OCI-LY3 (cell line): ENCODE measurements around the gene UTP3.

ENCODE experiments used
- CTCF ChIP-seq: fragments of 200-600, 300-600 bp; sonication (generic); IDR thresholded peaks from 2 replicates; pipeline ENCODE4 v1.5.1; 2014; ENCODE audit warnings: antibody characterized with exemption, low read length, low read depth
- EZH2phosphoT487 ChIP-seq: fragments of 200-600 bp; shearing (Covaris generic); IDR thresholded peaks from 2 replicates; pipeline ENCODE4 v1.6.1; 2018; ENCODE audit warnings: antibody characterized with exemption, mixed run types, low read depth

DNA sequence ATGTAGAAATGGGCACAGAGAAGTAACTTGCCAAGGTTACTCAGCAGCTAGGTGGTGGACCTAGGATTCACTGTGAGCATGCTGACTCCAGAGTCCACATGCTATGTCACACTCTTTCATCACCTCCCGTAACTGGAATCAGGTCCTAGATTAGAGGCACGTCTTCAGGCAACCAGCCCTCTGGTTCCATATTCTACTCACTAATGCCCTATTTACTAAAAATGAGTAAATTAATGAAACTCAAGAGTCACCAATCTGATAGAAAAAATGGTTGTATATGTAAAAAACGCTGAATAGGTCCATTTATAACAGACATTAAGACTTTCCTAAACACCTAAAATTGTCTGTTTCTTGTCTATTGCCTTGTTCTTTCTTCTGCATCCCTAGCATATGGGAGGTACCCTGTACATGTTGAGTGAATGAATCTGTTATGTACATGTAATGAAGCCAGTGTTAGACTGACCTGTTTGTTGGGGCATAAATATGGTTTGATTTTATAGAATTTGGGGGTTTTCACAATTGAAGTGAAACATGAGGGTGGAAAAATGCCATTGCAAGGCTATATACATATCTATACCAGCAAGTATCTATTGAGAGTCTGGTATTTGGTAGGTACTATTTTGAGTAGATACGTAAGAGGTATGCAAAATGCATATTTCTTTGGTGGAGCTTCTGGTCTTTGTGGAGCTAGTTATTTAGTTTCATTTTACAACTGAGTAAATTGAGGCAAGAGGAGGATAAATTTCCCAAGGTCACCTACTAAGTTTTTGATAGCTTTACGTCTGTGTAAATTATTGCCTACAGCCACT, 26.0 kb downstream of the UTP3 start:
- TF ChIP-seq CTCF (no peak), EZH2phosphoT487 (no peak)
